Measurements from ENCODE around the gene NLRP9.
A peak's percentile ranks its signal among the peaks of the same experiment; 100 is the strongest.
"Not testable (repeated sequence)": the region's sequence is repeated elsewhere in the genome, so short reads cannot be mapped to it uniquely, and the experiment has no call there.

The NLRP9 gene

GRCh38 chr19:55738302-55738701, at the start of gene NLRP9:
NLRP9 (minus strand) TSS chr19:55738402; CDS start chr19:55738374, 28 bp downstream.
- DNase-seq: no peak

DNA sequence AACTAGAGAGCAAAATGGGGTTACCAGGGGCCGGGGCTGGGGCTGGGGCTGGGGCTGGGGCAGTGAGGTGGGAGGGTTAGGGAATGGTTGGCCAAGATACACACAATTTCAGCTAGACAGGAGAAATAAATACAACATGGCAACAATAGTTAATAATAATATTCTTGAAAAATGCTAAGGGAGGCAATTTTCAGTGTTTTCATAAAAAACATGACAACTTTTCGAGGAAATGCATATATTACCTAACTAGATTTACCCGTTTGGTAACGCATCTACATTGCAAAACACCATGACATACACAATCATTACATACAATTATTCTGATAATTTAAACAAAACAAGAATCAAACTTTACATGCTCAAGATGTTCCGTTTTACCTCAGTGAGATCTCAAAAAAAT, 42.9 kb upstream of the NLRP9 start:
- DNase-seq: no peak

DNA sequence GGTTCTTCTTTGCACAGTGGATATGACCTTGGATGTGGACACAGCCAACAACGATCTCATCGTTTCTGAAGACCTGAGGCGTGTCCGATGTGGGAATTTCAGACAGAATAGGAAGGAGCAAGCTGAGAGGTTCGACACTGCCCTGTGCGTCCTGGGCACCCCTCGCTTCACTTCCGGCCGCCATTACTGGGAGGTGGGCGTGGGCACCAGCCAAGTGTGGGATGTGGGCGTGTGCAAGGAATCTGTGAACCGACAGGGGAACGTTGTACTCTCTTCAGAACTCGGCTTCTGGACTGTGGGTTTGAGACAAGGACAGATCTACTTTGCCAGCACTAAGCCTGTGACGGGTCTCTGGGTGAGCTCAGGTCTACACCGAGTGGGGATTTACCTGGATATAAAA, 40.1 kb upstream of the NLRP9 start:
- DNase-seq: no peak

GRCh38 chr19:55777528-55777927, 39.3 kb upstream of the NLRP9 start:
- DNase-seq: no peak

- DNase-seq: not testable (repeated sequence)
Measured at GRCh38 chr19:55769632-55770031, 31.4 kb upstream of the NLRP9 start.

DNA sequence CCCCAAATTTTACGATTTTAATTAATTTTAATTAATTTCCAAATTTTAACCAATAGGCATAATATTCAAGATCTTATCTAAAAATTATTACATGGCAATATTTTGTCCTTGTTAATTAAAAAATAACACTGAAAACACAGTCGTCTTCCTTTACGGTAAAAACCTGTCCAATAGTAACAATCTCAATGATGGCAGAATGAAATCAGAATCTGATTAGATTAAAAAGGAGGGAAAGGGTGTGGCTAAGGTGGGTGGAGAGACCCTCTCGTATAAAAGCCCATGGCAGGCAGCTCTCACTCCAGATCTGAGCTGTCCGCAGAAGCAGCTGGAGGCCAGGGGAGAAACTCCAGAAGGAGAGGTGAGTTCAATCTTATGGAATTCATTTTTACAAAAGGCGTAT, 30.6 kb upstream of the NLRP9 start, which contains the start of gene RFPL4AL1:
TSS of gene RFPL4AL1 (plus strand) at position 301 of the 400 bp plus-strand sequence. CDS start 2,687 bp downstream, outside the sequence.
- not testable (repeated sequence) for DNase-seq

DNA sequence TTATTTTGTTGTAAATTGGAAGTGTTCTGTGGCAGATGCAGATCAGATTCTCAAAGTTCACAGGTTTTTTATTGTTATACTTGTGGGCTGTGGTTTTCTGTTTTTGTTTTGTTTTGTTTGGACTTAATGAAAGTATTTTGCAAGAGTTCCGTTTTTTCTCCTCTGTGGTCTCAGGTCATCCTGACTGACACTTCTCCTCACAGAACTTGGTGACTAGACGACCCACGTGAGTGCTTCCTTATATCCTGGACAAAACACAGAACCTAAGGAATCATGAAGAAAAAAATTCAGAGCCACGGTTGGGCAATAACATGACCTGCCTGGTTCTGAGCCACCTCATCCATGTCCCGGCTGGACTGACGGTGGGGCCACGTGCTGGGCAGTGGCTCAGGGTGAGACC, 28.3 kb upstream of the NLRP9 start:
- no peak for DNase-seq

- not testable (repeated sequence) for DNase-seq
Measured at GRCh38 chr19:55758797-55759196, 20.6 kb upstream of the NLRP9 start, which contains the start of gene RFPL4A. RFPL4A (plus strand) TSS chr19:55759097; CDS start chr19:55761801, 2,704 bp downstream.

DNA sequence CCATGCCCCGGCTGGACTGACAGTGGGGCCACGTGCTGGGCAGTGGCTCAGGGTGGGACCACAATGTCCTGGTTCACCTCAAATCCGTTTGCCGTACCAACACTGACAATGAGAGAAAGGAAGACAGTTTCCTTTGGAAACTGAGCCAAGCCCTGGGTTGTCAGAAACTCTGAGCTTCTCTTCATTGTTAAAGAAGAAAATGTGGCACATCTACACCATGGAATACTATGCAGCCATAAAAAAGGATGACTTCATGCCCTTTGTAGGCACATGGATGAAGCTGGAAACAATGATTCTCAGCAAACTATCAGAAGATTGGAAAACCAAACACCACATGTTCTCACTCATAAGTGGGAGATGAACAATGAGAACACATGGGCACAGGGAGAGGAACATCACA, 18.6 kb upstream of the NLRP9 start:
- DNase-seq: not testable (repeated sequence)

GRCh38 chr19:55753401-55753800, 15.2 kb upstream of the NLRP9 start:
- DNase-seq: no peak

- no peak for DNase-seq
Measured at GRCh38 chr19:55750715-55751114, 12.5 kb upstream of the NLRP9 start.

DNA sequence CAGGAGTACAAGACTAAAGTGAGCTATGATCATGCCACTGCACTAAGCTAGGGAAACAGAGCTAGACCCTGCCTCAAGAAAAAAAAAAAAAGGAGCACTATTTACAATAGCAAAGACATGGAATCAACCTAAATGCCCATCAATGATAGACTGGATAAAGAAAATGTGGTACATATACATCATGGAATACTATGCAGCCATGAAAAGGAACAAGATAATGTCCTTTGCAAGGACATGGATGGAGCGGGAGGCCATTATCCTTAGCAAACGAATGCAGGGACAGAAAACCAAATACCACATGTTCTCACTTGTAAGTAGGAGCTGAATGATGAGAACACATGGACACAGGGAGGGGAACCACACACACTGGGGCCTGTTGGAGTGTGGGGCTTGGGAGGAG, 7.8 kb downstream of the NLRP9 start:
- not testable (repeated sequence) for DNase-seq

GRCh38 chr19:55723491-55723890, 14.7 kb downstream of the NLRP9 start:
- DNase-seq: no peak

DNA sequence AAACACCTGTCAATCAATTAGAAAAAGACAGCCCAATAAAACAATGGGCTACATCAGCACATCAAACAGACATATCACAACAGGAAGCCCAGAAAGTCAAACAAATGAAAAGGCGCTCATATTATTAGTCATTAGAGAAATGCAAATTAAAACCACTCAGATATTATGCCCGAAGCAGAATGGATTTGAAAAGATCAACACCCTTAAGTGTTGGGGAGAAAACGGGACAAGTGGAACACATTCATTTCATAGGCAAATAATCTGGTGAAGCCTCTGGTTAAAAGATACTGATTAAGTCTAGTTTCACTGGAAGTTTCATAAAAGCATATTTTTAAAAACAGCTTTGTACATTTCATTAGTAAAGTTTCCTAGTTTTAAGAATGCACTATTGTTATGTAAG, 17.4 kb downstream of the NLRP9 start:
- no peak for DNase-seq

GRCh38 chr19:55720214-55720746, 17.9 kb downstream of the NLRP9 start:
- DNase-seq: no peak

GRCh38 chr19:55717879-55718711, 20.1 kb downstream of the NLRP9 start:
- DNase-seq: not testable (repeated sequence)

DNA sequence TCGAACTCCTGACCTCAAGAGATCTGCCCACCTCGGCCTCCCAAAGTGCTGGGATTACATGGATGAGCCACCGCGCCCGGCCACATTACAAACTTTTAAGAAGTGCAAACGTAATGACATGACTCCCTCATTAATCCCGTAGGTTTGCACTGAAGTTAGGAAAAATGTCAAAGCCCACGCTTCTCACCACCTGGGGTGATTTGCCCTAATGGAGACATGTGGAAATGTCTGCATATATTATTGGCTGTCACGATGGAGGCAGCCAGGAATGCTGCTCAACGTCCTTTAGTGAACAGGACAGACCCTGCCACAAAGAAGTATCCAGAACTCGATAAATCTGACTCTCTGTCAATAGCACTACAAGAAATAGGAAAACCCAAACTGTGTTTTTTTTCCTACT, 21.0 kb downstream of the NLRP9 start:
- DNase-seq: no peak

GRCh38 chr19:55716531-55716930, 21.7 kb downstream of the NLRP9 start:
- DNase-seq: no peak

GRCh38 chr19:55712804-55713631, 25.2 kb downstream of the NLRP9 start:
- no peak for DNase-seq

GRCh38 chr19:55711719-55712118, 26.5 kb downstream of the NLRP9 start:
- no peak for DNase-seq

- no peak for DNase-seq
Measured at GRCh38 chr19:55705972-55706371, 32.2 kb downstream of the NLRP9 start.

GRCh38 chr19:55704494-55705245, 33.5 kb downstream of the NLRP9 start:
- no peak for DNase-seq

DNA sequence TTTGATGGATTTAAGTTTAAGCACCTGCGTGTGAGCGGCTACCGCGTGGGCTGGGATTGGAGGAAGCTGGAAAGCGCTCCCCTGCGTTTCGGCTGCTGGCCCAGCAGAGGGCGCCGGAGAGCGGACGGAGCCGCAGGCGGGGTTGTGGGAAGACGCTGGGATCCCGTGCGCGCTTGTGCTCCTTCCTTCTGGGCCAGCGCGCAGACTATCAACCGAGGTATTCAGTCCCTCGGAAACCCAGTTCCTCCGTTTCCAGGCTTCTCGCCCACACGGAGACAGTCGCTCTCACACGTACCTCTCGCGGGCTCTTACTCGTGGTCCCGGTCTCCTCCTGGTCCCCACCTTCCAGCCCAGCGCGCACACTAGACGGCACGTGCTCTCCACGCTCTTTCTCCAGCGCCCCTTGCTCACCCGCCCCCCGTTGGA, 34.4 kb downstream of the NLRP9 start:
- DNase-seq: peak; percentile 8
